Islet precursor cell (in vitro differentiated cells): ENCODE data around the gene ERI3.

Source experiments
- DNase-seq: peaks from one replicate; pipeline ENCODE4 v3.0.0-alpha.2; 2018

The ERI3 gene

GRCh38 chr1:44354840-44355581 is at the start of gene ERI3:
ERI3 (minus strand) TSS chr1:44355257; CDS start chr1:44355026, 231 bp downstream.
- DNase-seq, result peak; percentile 99

- DNase-seq, result no peak
Measured at GRCh38 chr1:44401256-44402228, 46.5 kb upstream of the ERI3 start.

- DNase-seq, result no peak
Measured at GRCh38 chr1:44390277-44390676, 35.2 kb upstream of the ERI3 start.

GRCh38 chr1:44389437-44389836 is 34.4 kb upstream of the ERI3 start:
- no peak for DNase-seq

- no peak for DNase-seq
Measured at GRCh38 chr1:44388551-44388950, 33.5 kb upstream of the ERI3 start.

GRCh38 chr1:44380666-44381177 is 25.7 kb upstream of the ERI3 start:
- no peak for DNase-seq

- DNase-seq, result peak; percentile 72
Measured at GRCh38 chr1:44377925-44378784, 23.1 kb upstream of the ERI3 start.

GRCh38 chr1:44375547-44375946 is 20.5 kb upstream of the ERI3 start:
- DNase-seq, result no peak

GRCh38 chr1:44371206-44371605 is 16.1 kb upstream of the ERI3 start:
- no peak for DNase-seq

- DNase-seq, result peak; percentile 68
Measured at GRCh38 chr1:44368471-44369151, 13.6 kb upstream of the ERI3 start.

- DNase-seq, result no peak
Measured at GRCh38 chr1:44367944-44368343, 12.9 kb upstream of the ERI3 start.

GRCh38 chr1:44366371-44366975 is 11.4 kb upstream of the ERI3 start:
- no peak for DNase-seq

- peak; percentile 61 for DNase-seq
Measured at GRCh38 chr1:44361478-44361877, 6.4 kb upstream of the ERI3 start.

GRCh38 chr1:44359234-44359935 is 4.3 kb upstream of the ERI3 start:
- DNase-seq, result no peak

GRCh38 chr1:44357710-44358109 is 2.7 kb upstream of the ERI3 start:
- no peak for DNase-seq

- no peak for DNase-seq
Measured at GRCh38 chr1:44355582-44356305, 687 bp upstream of the ERI3 start.

- DNase-seq, result no peak
Measured at GRCh38 chr1:44354268-44354839, 703 bp downstream of the ERI3 start.

GRCh38 chr1:44353604-44354003 is 1.5 kb downstream of the ERI3 start:
- DNase-seq, result no peak

- DNase-seq, result no peak
Measured at GRCh38 chr1:44351289-44351688, 3.8 kb downstream of the ERI3 start.

- no peak for DNase-seq
Measured at GRCh38 chr1:44348061-44348485, 7.0 kb downstream of the ERI3 start.
